SK-N-SH (cell line): ENCODE measurements around the gene DBX2. TPM values are rescaled to one million over a fixed set of nuclear protein-coding genes. Genes with fewer than 3 reads are reported as not detected.

Experiments
- CTCF ChIA-PET: fragments of 300-600, 350-600 bp; formaldehyde crosslinking; extraction: SDS; loops from one replicate; lab custom pipeline; 2021; lab: Yijun Ruan, JAX
- POLR2A ChIA-PET: fragments of 350-600 bp; sonication (Branson Sonifier 250); formaldehyde crosslinking; extraction: SDS; loops from one replicate; lab custom pipeline; 2020; ENCODE audit warnings: antibody characterized with exemption, inconsistent platforms; lab: Yijun Ruan, JAX
- DNase-seq: peaks from one replicate; pipeline ENCODE4 v3.0.0; 2012
- H2AFZ ChIP-seq: fragments of 200-600 bp; sonication (generic); 2 replicates; pipeline ENCODE4 v1.8.1; 2016; ENCODE audit warnings: antibody characterized with exemption, mild to moderate bottlenecking, low read depth
- H3F3A ChIP-seq: fragments of 200-600 bp; sonication (generic); replicated peaks from 2 replicates; pipeline ENCODE3; 2016; ENCODE audit warnings: antibody characterized with exemption, mild to moderate bottlenecking; ENCODE audit not compliant: insufficient read depth
- H3K27ac ChIP-seq, 2 experiments: fragments of 200-500 bp in 1 of 2; fragments of 200-600 bp in 1 of 2; sonication (Bioruptor generic) in 1 of 2; sonication (generic), shearing (Covaris generic) in 1 of 2; 2 replicates each; pipeline versions ENCODE4 v1.5.1 to v1.6.1; 2014 to 2016; ENCODE audit warnings: low read depth in 2 of 2, inconsistent platforms in 1 of 2, low read length in 1 of 2, mild to moderate bottlenecking in 1 of 2, mixed read lengths in 1 of 2
- H3K27me3 ChIP-seq: fragments of 200-600 bp; sonication (generic), shearing (Covaris generic); 2 replicates; pipeline ENCODE4 v1.6.1; 2016; ENCODE audit warnings: mixed run types; ENCODE audit not compliant: insufficient read depth
- H3K36me3 ChIP-seq, 2 experiments: fragments of 200-500 bp in 1 of 2; fragments of 200-600 bp in 1 of 2; sonication (Bioruptor generic) in 1 of 2; sonication (generic) in 1 of 2; replicated peaks in 1 of 2; 2 replicates each; pipeline versions ENCODE3 to v1.5.1; 2014 to 2016; ENCODE audit warnings: low read length in 1 of 2, mild to moderate bottlenecking in 1 of 2; ENCODE audit not compliant: insufficient read depth in 2 of 2, control insufficient read depth in 1 of 2
- H3K4me1 ChIP-seq, 2 experiments: fragments of 200-500 bp in 1 of 2; fragments of 200-600 bp in 1 of 2; sonication (Bioruptor generic) in 1 of 2; sonication (generic), shearing (Covaris generic) in 1 of 2; 2 replicates each; pipeline versions ENCODE4 v1.5.1 to v1.6.1; 2014 to 2016; ENCODE audit warnings: low read depth in 1 of 2, low read length in 1 of 2, mixed run types in 1 of 2; ENCODE audit not compliant: insufficient read depth in 2 of 2, control insufficient read depth in 1 of 2
- H3K4me2 ChIP-seq: fragments of 200-600 bp; sonication (generic), shearing (Covaris generic); 2 replicates; pipeline ENCODE4 v1.6.1; 2017; ENCODE audit warnings: mixed run types
- H3K4me3 ChIP-seq, 2 experiments: fragments of 200-500 bp in 1 of 2; fragments of 200-600 bp in 1 of 2; sonication (Bioruptor generic) in 1 of 2; sonication (generic), shearing (Covaris generic) in 1 of 2; 2 replicates each; pipeline versions ENCODE4 v1.5.1 to v1.8.1; 2014 to 2016; ENCODE audit warnings: low read depth in 2 of 2, inconsistent platforms in 1 of 2, low read length in 1 of 2, mild to moderate bottlenecking in 1 of 2, mixed read lengths in 1 of 2, moderate library complexity in 1 of 2
- H3K79me2 ChIP-seq: fragments of 200-600 bp; sonication (generic); 2 replicates; pipeline ENCODE4 v1.8.1; 2017; ENCODE audit warnings: mild to moderate bottlenecking; ENCODE audit not compliant: insufficient read depth
- H3K9ac ChIP-seq: fragments of 200-600 bp; sonication (generic); 2 replicates; pipeline ENCODE4 v1.6.1; 2017; ENCODE audit warnings: mixed run types
- H3K9me2 ChIP-seq: fragments of 200-600 bp; sonication (generic); 2 replicates; pipeline ENCODE4 v1.6.1; 2017; ENCODE audit warnings: mixed run types
- H3K9me3 ChIP-seq: fragments of 200-600 bp; sonication (generic); 2 replicates; pipeline ENCODE4 v1.6.1; 2017; ENCODE audit warnings: mixed run types, mild to moderate bottlenecking, moderate library complexity
- H4K20me1 ChIP-seq: fragments of 200-600 bp; sonication (generic); 2 replicates; pipeline ENCODE4 v1.6.1; 2017; ENCODE audit warnings: mild to moderate bottlenecking, mixed run types; ENCODE audit not compliant: insufficient read depth
- FOSL2 ChIP-seq: IDR thresholded peaks from 2 replicates; pipeline ENCODE4 v1.4.0; 2012; ENCODE audit warnings: low read depth, mild to moderate bottlenecking, moderate library complexity, borderline replicate concordance
- FOXJ3 ChIP-seq: sonication (generic); formaldehyde crosslinking; IDR thresholded peaks from 2 replicates; pipeline ENCODE4 v1.5.1; 2020; ENCODE audit warnings: mild to moderate bottlenecking, missing genetic modification reagents
- FOXM1 ChIP-seq: IDR thresholded peaks from 2 replicates; pipeline ENCODE4 v1.4.0; 2012; ENCODE audit warnings: low read depth, mild to moderate bottlenecking
- GABPA ChIP-seq: IDR thresholded peaks from 2 replicates; pipeline ENCODE4 v1.4.0; 2012; ENCODE audit warnings: low read depth, mild to moderate bottlenecking
- JUND ChIP-seq: IDR thresholded peaks from 2 replicates; pipeline ENCODE4 v1.4.0; 2012
- NRF1 ChIP-seq: IDR thresholded peaks from 2 replicates; pipeline ENCODE4 v1.6.1; 2012; ENCODE audit warnings: low read depth, mild to moderate bottlenecking, low read length
- POLR2AphosphoS5 ChIP-seq: IDR thresholded peaks from 2 replicates; pipeline ENCODE4 v1.6.1; 2012; ENCODE audit warnings: low read depth, low read length
- RAD21 ChIP-seq: IDR thresholded peaks from 2 replicates; pipeline ENCODE4 v1.6.1; 2012; ENCODE audit warnings: mild to moderate bottlenecking, low read length
- SIN3A ChIP-seq: IDR thresholded peaks from 2 replicates; pipeline ENCODE4 v1.6.1; 2012; ENCODE audit warnings: low read depth, mild to moderate bottlenecking, low read length, moderate library complexity, borderline replicate concordance
- TAF1 ChIP-seq: IDR thresholded peaks from 2 replicates; pipeline ENCODE4 v1.6.1; 2012; ENCODE audit warnings: low read depth, mild to moderate bottlenecking, low read length, moderate library complexity, borderline replicate concordance
- YY1 ChIP-seq: IDR thresholded peaks from 2 replicates; pipeline ENCODE4 v1.4.0; 2012; ENCODE audit warnings: low read depth, mild to moderate bottlenecking
- WGBS: methylation state at CpG from one replicate; pipeline ENCODE4 v1.1.6; 2017; ENCODE audit warnings: low lambda C conversion rate; 5-methylcytosine and 5-hydroxymethylcytosine counted together
- polyA plus RNA-seq, 3 experiments: library from polyadenylated mRNA; depleted of rRNA; stranded (reverse); fragments of >200 nt; gene quantifications; 2 replicates each; pipeline ENCODE4 v1.2.3, GENCODE V29; 2012
- TF ChIP-seq, protein P1 (sequence below): fragments of 150-350 bp; IDR thresholded peaks from 2 replicates; pipeline ENCODE4 v1.6.1; 2017; ENCODE audit warnings: antibody characterized with exemption, low read length, low read depth, borderline replicate concordance
- TF ChIP-seq, protein P2 (sequence below): fragments of 200-600 bp; sonication (generic); IDR thresholded peaks from 2 replicates; pipeline ENCODE4 v1.6.1; 2017; ENCODE audit warnings: antibody characterized with exemption, mild to moderate bottlenecking, moderate library complexity
- TF ChIP-seq, protein P3 (sequence below): IDR thresholded peaks from 2 replicates; pipeline ENCODE4 v1.6.1; 2012; ENCODE audit warnings: mild to moderate bottlenecking, low read depth, low read length, moderate library complexity

DBX2 gene
- polyA plus RNA-seq, 1 of the 3 experiments (the other 2 are of a cell fraction), result not detected

DNA sequence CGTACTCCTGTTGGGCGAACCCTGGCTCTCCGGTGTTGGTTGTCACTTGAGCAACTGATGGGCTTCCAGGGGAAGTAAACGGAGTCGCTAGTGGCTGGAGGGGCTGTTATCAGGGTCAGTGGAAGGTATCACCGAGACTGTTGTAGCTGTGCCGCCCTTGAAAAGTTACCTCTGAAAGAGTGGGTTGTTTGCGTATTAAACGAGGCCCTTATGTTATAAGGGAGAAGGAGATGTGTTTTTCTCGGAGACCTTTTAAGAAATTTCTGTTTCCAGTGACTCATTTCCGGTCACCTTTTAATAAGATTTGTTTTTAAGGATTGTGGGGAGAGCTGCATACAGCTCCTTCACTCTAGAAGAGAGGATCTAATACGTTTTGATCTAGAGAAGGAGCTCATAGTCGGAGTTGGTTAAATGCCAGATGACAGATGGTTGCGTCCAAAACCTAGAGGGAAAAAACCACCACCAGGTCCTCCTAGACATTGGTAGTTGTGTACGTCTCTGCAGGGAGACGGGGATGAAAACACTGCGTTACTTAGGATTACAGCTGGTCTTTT is 750 bp upstream of the DBX2 start:
- Histone ChIP-seq H3K36me3 (no peaks in the 10 kb centered on the region), H3K79me2 (no peaks in the 10 kb centered on the region), H4K20me1 (no peaks in the 10 kb centered on the region), H3F3A (no peaks in the 10 kb centered on the region), H3K9ac (no peak overlapping the region), H3K9me2 (no peaks in the 10 kb centered on the region), H2AFZ (no peak overlapping the region), H3K27me3 (peaks cover 21% of the 10 kb centered on the region), H3K9me3 (no peaks in the 10 kb centered on the region), H3K4me2 (peak overlapping the region; percentile 57), H3K4me3 (no peak overlapping the region), H3K4me1 (peaks cover 0 to 4% of the 10 kb centered on the region in 2 experiments; a peak in 1 of 4 replicates), H3K27ac (no peak overlapping the region)
- DNase-seq, result peak; percentile 17
- POLR2A ChIA-PET, result no interaction called here
- 7% methylated on average over 15 of the region's 17 CpGs for WGBS
- CTCF ChIA-PET, result interaction anchor here (1.5 kb wide), 1 partner anchor 103 kb away, joined by 5 read pairs; no protein-coding TSS in a partner anchor
- no peak for TF ChIP-seq RAD21
- TF ChIP-seq JUND, result no peak
- no peak for TF ChIP-seq GABPA
- TF ChIP-seq FOXM1, result no peak
- no peak for TF ChIP-seq FOXJ3 (CRISPR knock-in tag)
- no peak for TF ChIP-seq NRF1
- TF ChIP-seq YY1, result no peak
- TF ChIP-seq POLR2AphosphoS5, result no peak
- no peak for TF ChIP-seq FOSL2
- TF ChIP-seq, protein P1, sequence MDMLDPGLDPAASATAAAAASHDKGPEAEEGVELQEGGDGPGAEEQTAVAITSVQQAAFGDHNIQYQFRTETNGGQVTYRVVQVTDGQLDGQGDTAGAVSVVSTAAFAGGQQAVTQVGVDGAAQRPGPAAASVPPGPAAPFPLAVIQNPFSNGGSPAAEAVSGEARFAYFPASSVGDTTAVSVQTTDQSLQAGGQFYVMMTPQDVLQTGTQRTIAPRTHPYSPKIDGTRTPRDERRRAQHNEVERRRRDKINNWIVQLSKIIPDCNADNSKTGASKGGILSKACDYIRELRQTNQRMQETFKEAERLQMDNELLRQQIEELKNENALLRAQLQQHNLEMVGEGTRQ, result no peak

DNA sequence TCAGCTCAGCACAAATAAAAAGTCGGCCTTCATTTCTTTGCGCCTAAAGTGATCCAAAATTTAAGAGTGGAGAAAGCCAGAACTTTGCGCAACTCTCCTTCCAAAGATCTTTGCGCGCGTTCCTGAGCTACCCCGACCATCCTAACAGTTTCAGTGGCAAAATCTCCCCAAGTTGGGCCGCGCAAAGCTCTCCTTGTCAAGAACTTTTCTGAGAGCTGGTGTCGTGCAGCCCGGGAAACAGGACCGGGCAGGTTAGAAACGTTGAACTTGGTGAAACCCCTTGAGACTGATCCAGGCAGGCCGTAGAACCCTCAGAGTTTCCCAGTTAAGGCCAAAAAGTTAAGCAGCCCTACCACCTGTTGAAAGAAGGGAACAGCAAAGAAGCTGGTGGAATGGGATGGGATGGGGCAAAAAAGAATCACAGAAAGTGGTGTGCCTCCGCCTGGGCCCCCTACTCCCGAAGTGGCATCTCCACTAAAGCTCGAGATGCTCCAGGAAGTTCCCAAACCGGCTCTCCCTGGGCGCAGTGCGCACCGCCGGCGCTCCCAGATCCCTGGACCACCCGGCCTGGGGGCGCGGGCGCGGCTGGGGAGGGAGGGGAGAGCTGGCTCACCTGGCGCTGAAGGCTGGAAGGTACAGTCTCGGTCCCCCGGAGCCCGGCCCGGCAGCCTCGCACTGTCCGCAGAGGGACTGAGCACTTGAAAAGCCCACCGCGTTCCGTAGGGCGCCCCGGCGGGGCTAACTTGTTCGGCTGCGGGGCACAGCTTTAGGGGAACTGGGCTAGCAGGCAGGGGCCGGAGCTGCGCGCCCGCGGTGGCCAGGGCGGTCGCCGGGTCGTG is 768 bp downstream of the DBX2 start:
- ChIA-PET POLR2A (no interaction called here), CTCF (interaction anchor here (1.5 to 1.6 kb wide), 2 partner anchors 78 to 102 kb away, joined by 3 to 4 read pairs; no protein-coding TSS in a partner anchor)
- Histone ChIP-seq H3K4me1 (peaks cover 0 to 4% of the 10 kb centered on the region in 2 experiments; a peak in 1 of 4 replicates), H3K27me3 (peaks cover 21% of the 10 kb centered on the region), H3K79me2 (no peaks in the 10 kb centered on the region), H3K9me3 (no peaks in the 10 kb centered on the region), H2AFZ (no peak overlapping the region), H3K9me2 (no peaks in the 10 kb centered on the region), H3K27ac (no peak overlapping the region), H4K20me1 (no peaks in the 10 kb centered on the region), H3K36me3 (no peaks in the 10 kb centered on the region), H3K4me2 (peak overlapping the region; percentile 57; the same call in 1 of the 2 replicates), H3K4me3 (peak overlapping the region; percentile 17 to 39; a peak in 2 of 4 replicates), H3K9ac (no peak overlapping the region), H3F3A (no peaks in the 10 kb centered on the region)
- TF ChIP-seq TAF1, result no peak
- no peak for TF ChIP-seq SIN3A
- TF ChIP-seq JUND, result no peak
- TF ChIP-seq, protein P2, sequence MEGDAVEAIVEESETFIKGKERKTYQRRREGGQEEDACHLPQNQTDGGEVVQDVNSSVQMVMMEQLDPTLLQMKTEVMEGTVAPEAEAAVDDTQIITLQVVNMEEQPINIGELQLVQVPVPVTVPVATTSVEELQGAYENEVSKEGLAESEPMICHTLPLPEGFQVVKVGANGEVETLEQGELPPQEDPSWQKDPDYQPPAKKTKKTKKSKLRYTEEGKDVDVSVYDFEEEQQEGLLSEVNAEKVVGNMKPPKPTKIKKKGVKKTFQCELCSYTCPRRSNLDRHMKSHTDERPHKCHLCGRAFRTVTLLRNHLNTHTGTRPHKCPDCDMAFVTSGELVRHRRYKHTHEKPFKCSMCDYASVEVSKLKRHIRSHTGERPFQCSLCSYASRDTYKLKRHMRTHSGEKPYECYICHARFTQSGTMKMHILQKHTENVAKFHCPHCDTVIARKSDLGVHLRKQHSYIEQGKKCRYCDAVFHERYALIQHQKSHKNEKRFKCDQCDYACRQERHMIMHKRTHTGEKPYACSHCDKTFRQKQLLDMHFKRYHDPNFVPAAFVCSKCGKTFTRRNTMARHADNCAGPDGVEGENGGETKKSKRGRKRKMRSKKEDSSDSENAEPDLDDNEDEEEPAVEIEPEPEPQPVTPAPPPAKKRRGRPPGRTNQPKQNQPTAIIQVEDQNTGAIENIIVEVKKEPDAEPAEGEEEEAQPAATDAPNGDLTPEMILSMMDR, result no peak
- TF ChIP-seq, protein P3, sequence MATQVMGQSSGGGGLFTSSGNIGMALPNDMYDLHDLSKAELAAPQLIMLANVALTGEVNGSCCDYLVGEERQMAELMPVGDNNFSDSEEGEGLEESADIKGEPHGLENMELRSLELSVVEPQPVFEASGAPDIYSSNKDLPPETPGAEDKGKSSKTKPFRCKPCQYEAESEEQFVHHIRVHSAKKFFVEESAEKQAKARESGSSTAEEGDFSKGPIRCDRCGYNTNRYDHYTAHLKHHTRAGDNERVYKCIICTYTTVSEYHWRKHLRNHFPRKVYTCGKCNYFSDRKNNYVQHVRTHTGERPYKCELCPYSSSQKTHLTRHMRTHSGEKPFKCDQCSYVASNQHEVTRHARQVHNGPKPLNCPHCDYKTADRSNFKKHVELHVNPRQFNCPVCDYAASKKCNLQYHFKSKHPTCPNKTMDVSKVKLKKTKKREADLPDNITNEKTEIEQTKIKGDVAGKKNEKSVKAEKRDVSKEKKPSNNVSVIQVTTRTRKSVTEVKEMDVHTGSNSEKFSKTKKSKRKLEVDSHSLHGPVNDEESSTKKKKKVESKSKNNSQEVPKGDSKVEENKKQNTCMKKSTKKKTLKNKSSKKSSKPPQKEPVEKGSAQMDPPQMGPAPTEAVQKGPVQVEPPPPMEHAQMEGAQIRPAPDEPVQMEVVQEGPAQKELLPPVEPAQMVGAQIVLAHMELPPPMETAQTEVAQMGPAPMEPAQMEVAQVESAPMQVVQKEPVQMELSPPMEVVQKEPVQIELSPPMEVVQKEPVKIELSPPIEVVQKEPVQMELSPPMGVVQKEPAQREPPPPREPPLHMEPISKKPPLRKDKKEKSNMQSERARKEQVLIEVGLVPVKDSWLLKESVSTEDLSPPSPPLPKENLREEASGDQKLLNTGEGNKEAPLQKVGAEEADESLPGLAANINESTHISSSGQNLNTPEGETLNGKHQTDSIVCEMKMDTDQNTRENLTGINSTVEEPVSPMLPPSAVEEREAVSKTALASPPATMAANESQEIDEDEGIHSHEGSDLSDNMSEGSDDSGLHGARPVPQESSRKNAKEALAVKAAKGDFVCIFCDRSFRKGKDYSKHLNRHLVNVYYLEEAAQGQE, result no peak
- 32% methylated on average over 16 of the region's 52 CpGs for whole genome bisulfite sequencing
- DNase-seq, result no peak
